ENCODE results near the gene STPG3. TPM values are rescaled to one million over a fixed set of nuclear protein-coding genes. Genes with fewer than 3 reads are reported as not detected.

STPG3 gene
- total and polyA plus RNA-seq, 9 of the 15 experiments (the other 6 are each of a cell fraction or from before 2014, with no cell fraction given): not detected

GRCh38 chr9:137276473-137277328 is 25.6 kb downstream of the STPG3 start:
- POLR2A ChIA-PET: interaction anchor here (0.5 to 2.6 kb wide), 15 partner anchors 10 to 277 kb away, joined by 3 to 23 read pairs (median 3); partner anchors contain the start of genes LRRC26, MRPL41, NELFB and TUBB4B
- peak; percentile 73 for ATAC-seq
- H3K4me1 ChIP-seq (replicated peaks in 1 of 2; ENCODE audit: control insufficient read depth in 2 of 2, insufficient read depth in 2 of 2, low read length in 2 of 2): peaks cover 17 to 97% of the 10 kb centered on the region in 2 experiments
- TF ChIP-seq TAF15 (IDR thresholded peaks at IDR 0.05; ENCODE audit: low read depth, low read length) (no peak), HEY1 (CRISPR knock-in tag; IDR thresholded peaks at IDR 0.05; ENCODE audit: borderline replicate concordance) (no peak), ZNF395 (CRISPR knock-in tag; IDR thresholded peaks at IDR 0.05) (no peak; the same call in none of the 2 replicates), RAD51 (IDR thresholded peaks at IDR 0.05; ENCODE audit: borderline replicate concordance, low read depth) (peak; percentile 63; the same call in 1 of the 2 replicates), ZBTB17 (CRISPR knock-in tag; IDR thresholded peaks at IDR 0.05) (no peak), SMAD3 (CRISPR knock-in tag; conservative IDR thresholded peaks at IDR 0.05) (no peak), ZNF121 (CRISPR knock-in tag; conservative IDR thresholded peaks at IDR 0.05) (no peak), ZNF354B (CRISPR knock-in tag; IDR thresholded peaks at IDR 0.05) (no peak), ERF (CRISPR knock-in tag; IDR thresholded peaks at IDR 0.05) (no peak), CREB5 (CRISPR knock-in tag; IDR thresholded peaks at IDR 0.05) (no peak), TRIM24 (IDR thresholded peaks at IDR 0.05) (no peak)

More at GRCh38 chr9:137276473-137277328, 25.6 kb downstream of the STPG3 start:
- Histone ChIP-seq H3K4me2 (ENCODE audit: insufficient read depth, low read length) (peak overlapping the region; percentile 82), H3K79me2 (ENCODE audit: control insufficient read depth, insufficient read depth, low read length) (peaks cover 37% of the 10 kb centered on the region), H3K9ac (ENCODE audit: insufficient read depth in 1 of 2, low read depth in 2 of 2, low read length in 2 of 2) (peak overlapping the region; percentile 91 to 92), H3K36me3 (ENCODE audit: control insufficient read depth, insufficient read depth, low read length) (peaks cover 51% of the 10 kb centered on the region; the same call in 1 of the 3 replicates), H3K4me3 (peak overlapping the region; percentile 88), H4K20me1 (replicated peaks; ENCODE audit: control insufficient read depth, insufficient read depth, low read length) (no peaks in the 10 kb centered on the region), H3K27me3 (ENCODE audit: control insufficient read depth in 2 of 2, insufficient read depth in 2 of 2, low read length in 2 of 2) (no peaks in the 10 kb centered on the region), H3K9me3 (replicated peaks; ENCODE audit: control insufficient read depth, insufficient read depth, low read depth, low read length) (no peaks in the 10 kb centered on the region), H2AFZ (ENCODE audit: low read depth, low read length) (peak overlapping the region; percentile 88), H3K27ac (ENCODE audit: extremely low read depth, low read depth, low read length) (peak overlapping the region; percentile 98), H3K9me1 (ENCODE audit: control insufficient read depth, insufficient read depth, low read length) (no peaks in the 10 kb centered on the region)
- TSS peak; percentile 81 for BruUV-seq (replicated peaks)
- CTCF ChIA-PET (ENCODE audit: low intra/inter-chr PET ratio): interaction anchor here (1.0 to 2.3 kb wide), 2 partner anchors 18 to 168 kb away, joined by 4 to 8 read pairs; no protein-coding TSS in a partner anchor
- 15% methylated on average over 19 of the region's 30 CpGs for WGBS (ENCODE audit: insufficient coverage, low coverage, missing lambda C conversion rate)
- DNase-seq (ENCODE audit: extremely low read depth in 1 of 4, low spot score in 3 of 4) (peak; percentile 77 to 93 (median 84)), FAIRE-seq (peak; percentile 95)
- intact Hi-C loops (cut with micrococcal nuclease): loop anchor here (1.0 to 2.0 kb wide), 2 partner anchors 22 to 35 kb away; partner anchors contain the start of genes NELFB and TUBB4B
- in situ Hi-C loops (cut with MboI): no loop called here
